GM19468 (cell line): Measurements from ENCODE around the gene PLA2G5.

Experiments used
- ATAC-seq: cut with Tn5 transposase; IDR thresholded peaks from one replicate; pipeline ENCODE4 v1.9.1; 2021; ENCODE audit warnings: mild to moderate bottlenecking, moderate library complexity, moderate number of reproducible peaks; ENCODE audit not compliant: unreplicated experiment; ENCODE audit errors: extremely low read depth

The PLA2G5 gene

DNA sequence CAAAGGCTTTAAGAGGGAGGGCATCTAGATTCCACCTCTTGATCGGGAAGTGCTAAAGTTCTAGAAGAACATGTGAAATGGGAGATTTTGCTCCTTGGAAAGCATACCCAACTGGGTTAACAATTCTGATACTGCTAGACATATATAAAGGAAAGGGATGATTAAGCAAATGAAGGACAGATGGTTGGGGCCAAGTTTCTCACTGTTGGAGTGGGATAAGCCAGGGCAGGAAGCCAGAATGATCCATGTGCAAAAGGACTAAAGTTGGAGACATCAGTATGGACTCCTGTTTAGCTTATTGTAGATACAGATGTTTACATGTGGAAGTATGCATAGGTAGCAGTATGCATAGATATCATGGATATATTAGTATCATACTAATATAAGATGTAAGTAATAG is 16.8 kb downstream of the PLA2G5 start:
- ATAC-seq = no peak

DNA sequence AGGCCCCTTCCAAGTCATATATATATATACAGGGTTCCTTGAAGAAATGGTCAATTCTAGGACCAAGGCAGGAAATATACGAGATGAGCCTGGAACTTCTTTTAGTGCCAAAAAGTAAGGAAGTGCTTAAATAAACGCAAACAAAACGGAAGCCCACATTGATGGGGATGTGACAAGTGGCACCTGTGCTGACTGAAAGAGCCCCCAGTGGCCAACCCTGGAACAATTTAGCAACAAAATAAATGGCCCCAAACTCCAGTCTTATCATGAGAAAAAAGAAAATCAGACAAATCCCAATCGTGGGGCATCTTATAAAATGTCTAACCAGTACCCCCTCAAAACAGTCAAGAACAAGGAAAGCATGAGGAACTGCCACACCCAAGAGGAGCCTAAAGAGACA is 17.7 kb downstream of the PLA2G5 start:
- ATAC-seq = no peak

DNA sequence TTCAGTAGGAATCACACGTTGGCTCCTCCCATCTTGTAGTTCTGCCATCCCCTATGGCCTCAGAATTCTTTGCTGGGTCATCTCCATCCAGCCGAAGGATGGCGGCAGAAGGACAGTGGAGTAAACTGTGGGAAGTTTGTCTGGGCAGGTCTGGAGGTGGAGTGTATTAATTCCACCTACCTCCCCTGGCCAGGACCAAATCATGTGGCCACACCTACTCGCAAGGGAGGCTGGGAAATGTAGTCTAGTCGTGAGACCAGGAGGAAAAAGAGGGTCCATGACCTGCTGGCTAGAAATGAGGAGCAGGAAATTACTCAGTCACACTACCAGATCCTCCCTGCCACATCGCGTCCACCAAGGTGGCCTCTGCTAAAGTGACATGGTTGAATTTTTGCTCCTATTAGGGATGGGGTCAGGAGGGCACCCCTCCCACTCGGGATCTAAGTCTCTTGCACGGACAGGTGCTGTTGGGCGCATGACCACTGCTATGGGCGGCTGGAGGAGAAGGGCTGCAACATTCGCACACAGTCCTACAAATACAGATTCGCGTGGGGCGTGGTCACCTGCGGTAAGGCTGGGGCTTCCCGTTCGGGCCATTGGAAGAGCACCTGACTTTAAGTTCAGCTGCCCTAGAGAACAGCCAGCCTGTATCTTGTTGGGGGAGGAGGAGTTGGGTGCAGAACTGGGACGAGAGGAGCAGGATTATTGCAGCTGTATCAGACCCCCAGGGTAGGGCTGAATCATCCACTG is 19.5 kb downstream of the PLA2G5 start:
- ATAC-seq = no peak

DNA sequence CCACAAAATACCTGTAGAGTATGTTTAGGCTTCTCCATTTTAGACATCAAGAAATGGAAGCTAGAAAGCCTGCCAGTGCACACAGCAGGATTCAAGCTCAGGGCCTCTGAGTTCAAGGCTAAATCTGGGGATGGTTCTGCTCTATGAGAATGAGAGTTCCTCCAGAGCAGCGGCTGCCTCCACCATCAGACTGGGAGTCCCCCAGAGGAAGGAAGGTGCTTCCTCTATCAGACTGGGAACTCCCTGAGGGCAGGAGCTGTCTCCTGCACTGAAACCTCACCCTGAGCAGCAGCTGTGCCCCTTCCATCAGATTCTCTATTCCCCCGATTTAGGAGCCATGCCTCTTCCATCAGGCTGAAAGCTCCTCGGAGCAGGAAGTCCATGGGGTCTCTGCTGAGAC is 20.1 kb downstream of the PLA2G5 start:
- no peak for ATAC-seq

DNA sequence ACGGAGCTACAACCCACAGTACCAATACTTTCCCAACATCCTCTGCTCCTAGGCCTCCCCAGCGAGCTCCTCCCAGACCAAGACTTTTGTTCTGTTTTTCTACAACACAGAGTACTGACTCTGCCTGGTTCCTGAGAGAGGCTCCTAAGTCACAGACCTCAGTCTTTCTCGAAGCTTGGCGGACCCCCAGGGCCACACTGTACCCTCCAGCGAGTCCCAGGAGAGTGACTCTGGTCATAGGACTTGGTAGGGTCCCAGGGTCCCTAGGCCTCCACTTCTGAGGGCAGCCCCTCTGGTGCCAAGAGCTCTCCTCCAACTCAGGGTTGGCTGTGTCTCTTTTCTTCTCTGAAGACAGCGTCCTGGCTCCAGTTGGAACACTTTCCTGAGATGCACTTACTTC is 20.6 kb downstream of the PLA2G5 start:
- no peak for ATAC-seq

DNA sequence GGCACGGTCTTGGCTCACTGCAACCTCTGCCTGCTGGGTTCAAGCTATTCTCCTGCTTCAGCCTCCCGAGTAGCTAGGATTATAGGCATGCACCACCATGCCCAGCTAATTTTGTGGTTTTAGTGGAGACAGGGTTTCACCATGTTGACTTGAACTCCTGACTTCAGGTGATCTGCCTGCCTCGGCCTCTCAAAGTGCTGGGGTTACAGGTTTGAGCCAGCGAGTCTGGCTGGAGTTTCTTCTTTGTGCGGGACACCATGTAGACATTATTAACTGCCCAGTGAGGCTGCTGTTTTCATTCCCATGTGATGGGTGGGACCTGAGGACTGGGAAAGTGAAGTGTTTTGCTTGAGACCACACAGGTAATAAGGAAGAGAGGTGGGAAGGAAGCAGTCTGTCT is 23.3 kb downstream of the PLA2G5 start:
- no peak for ATAC-seq

DNA sequence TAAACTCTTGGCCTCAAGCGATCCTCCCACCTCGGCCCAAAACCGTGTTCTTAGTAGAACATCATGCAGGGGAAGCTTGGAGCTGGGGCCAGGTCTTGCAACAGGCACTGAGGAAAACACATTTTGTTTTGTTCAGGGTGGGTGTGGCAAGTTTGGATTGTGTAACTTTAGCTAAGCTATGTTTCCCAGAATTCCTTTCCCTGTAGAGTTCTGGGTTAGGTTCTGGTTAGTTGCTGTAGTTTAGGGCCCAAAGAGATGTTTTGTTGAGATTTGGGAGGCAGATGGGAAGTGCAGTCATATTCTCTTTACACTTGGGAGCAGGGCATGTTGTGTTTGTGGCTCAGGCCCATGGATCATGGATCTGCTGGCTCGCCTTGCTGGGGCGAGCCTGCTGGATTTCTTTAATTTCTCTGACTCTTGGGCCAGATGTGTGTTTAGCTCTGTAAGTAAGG is 24.0 kb downstream of the PLA2G5 start:
- ATAC-seq = no peak

DNA sequence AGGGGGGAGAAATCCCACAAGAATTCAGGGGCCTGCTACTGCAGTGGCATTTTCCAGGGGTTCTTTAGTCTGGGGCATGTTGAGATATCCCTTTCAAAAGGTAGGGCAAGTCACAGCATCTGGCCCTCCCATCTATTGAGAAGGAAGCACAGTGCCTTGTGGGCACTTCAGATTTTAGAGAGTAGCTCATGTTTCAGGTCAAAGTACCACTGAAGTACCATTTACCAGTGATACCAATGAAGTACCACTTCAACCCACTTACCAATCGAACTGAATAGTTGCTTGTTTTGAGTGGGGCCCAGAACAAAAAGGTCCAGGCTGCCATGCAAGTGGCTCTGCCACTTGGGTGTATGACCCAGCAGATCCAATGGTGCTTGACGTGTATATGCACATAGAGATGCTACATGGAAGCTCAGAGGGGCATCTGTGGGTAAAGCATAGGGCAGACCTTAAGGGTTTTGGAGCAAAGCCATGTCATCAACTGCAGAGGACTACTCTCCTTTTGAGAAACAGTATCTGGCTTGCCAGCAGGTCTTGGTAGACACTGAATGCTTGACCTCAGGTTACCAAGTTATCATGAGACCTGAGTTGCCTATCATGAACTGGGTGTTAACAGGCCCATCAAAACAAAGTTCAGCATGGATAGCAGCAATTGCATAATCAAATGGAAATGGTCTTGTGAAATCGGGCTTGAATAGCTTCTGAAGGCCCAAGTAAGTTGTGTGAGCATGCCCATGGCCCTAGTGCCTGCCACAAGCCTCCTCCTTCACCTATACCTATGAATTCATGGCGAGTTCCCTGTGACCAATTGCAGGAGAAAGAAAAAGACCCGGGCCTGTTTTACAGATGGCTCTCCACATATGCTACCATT is 25.8 kb downstream of the PLA2G5 start:
- no peak for ATAC-seq

DNA sequence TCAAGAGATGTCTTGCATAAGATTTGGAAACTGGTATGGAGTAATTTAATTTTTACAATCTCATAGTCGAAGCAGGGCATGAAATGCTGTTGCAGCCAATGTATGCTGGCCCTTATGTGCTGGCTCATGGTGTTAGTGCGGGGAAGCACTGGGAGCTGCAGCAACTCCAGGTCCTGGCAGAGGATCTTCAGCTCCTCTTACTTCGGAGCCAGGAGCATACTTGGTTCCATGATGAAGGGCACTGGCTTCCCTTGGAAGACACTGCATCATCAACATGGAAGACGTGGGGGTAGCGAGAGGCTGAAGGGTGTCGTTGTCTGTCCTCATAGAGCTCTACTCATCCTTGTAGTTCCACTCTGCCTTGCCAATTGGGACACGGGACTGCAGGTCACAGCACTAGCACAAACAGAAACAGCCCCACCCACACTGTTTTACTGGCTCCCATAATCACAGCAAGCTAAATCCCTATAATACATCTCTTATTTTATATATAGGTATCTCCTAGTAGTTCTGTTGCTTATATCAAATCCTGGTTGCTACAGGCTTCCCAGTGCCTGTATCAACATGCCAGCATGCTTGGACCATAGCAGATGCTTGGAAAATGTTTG is 26.9 kb downstream of the PLA2G5 start:
- ATAC-seq = no peak

DNA sequence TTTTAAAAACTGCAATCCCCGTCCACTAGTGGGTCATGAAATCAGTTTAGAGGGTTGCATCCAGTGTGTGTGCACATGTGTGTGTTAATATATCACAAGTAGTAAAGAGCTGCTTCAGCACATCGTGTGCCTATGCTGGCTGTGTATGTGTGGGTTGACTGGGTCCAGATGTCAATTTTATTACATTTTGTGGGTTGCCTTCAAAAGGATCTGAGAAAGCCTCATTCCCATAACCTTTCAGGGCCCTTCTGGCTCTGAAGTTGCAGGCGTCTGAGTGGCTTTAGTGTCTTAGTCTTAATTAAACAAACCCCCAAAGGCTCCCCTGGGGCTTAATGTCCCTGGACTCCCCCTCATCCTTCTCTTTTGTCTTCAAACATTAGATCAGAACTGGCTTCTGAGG is 29.5 kb downstream of the PLA2G5 start:
- no peak for ATAC-seq

DNA sequence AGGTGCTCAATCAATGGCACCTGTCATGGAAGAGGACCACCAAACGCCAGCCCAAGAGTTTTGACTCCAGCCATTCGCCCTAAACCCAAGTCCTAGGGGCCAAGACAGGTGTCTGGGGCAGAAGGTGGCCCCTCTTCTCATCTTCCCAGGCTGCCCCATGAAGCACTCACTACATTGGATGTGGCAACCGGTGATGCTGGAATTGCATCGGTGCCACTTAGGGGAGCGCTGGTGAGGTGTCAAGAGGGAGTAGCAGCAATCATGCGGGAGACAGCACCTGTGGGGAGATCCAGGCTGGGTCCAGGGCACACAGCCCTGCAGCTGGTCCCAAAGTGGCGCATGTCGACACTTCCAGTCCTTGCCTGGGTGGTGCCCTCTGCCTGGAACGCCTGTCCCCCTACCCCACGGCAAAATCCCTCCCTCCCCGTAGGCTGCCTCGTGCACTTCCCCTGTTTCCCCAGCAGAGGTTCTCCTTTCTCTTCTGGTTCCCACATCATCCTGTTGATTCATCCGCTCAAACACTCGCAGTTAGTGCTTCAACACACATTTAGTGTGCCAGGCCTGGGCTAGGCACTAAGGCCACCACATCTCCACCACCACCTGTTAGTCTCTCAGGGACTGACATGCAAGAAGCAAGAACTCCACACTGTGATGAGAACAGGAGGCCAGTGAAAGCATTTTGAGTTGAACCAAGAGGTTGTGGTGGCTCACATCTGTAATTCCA is 30.8 kb downstream of the PLA2G5 start:
- no peak for ATAC-seq

DNA sequence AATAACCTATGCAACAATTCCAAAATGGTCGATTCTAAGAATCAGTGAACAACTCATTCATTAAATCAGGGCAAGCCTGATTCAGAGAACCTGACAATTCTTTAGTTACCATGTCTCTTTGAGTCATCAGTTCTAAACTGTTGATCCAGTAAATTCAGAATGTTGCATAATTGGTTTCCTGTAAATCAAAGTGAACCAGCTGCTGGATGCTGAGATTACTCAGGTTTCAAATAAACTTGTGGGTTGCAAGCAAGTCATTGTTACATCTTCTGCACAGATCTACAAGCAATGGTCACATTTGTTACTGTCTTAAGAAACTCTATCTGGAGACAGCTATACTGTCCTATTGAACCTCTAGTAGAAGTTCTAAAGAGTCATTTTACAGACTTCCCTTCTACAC is 32.9 kb downstream of the PLA2G5 start:
- no peak for ATAC-seq

DNA sequence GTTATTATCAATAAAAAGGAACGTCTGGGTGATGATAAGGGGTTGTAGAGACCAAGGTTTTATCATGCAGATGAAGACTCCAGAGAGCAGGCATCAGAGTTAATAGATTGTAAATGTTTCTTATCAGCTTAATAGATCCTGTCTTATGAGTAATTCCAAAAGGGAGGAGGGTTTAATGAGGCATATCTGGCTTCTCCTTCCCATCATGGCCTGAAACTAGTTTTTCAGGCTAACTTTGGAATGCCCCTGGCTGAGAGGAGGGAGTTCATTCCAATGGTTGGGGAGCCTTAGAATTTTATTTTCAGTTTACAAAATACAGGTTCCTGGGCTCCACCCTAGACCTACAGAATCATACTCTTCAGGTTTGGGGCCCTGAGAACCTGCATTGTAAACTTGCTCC is 35.9 kb downstream of the PLA2G5 start:
- ATAC-seq = no peak

DNA sequence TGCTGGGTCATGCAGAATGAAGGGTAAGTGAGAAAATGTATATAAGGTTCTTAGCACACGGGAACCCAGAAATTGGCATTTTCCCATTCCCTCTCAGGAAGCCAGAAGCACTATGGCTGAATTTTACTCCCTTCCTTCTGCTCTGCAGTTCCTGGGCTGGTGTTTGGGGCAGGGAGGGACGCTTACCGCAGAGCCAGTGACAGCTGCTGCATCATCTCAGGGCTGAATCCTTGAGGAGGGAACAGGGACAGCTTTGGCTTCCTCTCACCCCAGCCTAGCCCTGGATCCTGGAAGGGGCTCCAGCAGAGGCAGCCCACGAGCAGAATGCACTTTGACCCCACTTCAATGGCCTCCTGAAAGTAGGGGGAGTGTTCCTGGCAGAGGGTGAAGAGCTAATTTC is 37.4 kb downstream of the PLA2G5 start:
- no peak for ATAC-seq

DNA sequence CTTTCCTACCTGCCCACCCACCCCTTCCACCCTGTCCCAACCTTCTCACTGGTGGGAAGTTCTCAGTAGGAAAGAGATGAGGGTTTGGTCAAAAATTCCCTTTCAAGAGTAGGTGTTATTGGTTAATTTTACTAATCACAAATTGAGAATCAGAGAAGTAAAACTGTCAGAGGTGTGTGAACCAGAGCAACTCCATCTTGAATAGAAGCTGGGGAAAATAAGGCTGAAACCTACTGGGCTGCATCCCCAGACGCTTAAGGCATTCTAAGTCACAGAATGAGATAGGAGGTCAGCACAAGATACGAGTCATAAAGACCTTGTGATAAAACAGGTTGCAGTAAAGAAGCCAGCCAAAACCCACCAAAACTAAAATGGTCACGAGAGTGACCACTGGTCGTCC is 37.8 kb downstream of the PLA2G5 start:
- no peak for ATAC-seq

DNA sequence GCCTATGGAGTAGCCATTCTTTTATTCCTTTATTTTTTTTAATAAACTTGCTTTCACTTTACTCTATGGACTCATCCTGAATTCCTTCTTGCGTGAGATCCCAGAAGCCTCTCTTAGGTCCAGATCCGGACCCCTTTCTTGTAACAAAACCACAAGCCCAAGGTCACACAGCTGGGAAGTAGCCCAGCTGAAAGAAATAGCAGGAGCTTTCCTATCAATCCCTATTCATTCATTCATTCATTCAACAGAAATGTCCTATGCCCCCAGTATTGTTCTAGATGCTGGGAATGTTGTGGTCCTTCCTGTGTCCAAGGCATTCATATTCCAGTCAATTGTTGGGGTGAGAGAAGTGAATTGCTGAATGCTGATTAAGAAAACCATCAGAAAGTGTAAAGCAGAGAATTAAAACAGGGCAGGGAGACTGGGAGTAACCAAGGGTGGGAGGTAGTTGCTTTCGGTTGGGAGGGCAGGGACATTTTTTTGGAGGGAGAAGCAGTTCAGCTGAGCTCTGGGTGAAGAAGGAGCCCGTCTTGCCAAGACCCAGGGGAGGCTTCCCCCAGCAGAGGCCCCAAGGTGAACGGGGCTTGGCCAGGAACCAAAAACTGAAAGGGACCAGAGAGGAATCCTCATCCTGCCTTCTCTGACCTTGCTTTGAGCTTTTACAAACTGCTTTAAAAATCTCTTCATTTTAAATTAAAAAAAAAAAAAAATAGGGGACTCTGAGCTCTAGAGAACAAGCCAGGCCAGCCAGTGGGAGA is 38.6 kb downstream of the PLA2G5 start:
- ATAC-seq = no peak

DNA sequence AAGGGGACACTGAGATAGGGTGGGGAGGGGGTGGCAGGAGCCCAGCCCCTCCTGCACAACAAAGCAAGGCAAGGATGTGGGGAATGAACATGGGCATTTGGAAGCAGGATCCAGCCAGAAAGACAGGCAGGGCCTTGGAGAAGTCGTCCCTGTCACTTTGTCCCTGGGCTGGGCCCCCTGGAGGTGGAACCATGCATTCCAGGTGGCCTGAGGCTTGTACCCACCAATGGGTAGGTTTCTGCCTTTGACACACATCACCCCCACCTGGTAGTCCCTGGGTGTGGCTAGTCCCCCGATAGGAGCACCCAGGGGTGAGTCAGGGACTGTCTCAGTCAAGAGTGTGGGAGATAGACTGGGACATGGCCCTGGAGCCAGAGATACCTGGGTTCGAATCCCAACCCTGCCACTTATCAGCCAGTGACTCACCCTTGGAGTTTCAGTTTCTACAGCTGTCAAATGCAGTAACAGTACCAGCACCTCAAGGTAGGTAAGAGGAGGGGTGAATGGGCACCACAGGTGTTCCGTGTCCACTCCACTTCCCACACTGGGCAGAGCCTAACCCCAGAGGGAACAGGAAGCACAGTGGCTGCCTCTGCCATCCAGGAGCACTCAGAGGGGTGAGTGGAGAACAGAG is 39.3 kb downstream of the PLA2G5 start:
- ATAC-seq = no peak

DNA sequence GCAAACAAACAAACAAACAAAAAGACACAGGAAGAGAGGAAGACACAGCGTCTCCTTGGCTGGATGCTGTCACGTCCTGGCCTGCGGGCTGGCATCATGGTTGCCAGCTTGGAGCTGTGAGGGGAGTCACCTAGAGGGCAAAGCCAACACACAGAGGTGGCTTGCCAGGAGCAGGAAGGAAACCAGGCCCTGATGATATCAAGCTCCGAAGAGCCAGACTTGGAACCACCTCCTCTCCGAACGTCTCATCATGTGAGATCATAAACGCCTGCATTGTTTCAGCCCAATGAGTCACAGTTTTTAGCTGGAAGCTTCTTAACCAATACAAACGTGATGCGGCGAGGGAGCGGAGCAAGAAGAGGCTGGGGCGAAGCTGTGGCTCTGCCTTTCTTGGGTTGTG is 40.7 kb downstream of the PLA2G5 start:
- ATAC-seq = no peak

DNA sequence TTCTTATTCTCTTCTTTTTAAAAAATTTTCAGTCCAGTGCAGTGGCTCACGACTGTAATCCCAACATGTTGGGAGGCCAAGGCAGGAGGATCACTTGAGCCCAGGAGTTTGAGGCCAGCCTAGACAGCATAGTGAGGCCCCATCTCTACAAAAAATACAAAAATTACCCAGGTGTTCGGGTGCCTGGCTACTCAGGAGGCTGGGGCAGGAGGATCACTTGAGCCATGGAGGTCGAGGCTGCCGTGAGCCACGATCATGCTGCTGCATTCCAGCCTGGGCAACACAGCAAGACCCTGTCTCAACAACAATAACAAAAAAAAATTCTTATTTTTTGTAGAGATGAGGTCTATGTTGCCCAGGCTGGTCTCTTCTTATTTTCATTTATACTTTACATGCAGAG is 41.5 kb downstream of the PLA2G5 start:
- ATAC-seq = no peak
